Measurements from ENCODE around the gene RAB11A.

The RAB11A gene

GRCh38 chr15:65887565-65887964, 18.3 kb downstream of the RAB11A start:
- no peak for DNase-seq

GRCh38 chr15:65888981-65889380, 19.7 kb downstream of the RAB11A start:
- no peak for DNase-seq

DNA sequence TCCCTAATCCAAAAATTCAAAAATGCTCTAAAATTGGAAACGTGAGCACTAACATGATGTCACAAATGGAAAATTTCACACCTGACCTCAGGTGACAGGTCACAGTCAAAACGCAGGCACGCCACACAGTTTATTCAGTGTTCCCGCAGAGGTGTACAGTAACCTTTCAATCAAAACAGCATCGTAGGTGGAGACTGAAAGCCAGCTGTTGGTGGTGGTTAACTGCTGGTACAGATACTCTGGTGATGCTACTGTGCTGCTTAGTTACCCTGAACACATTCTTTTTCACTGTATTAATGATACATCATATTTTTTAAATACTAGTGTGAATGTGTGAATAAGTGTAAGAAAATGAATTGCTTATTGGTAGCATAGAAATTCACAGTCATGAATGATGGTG, 23.8 kb downstream of the RAB11A start:
- DNase-seq, result no peak

DNA sequence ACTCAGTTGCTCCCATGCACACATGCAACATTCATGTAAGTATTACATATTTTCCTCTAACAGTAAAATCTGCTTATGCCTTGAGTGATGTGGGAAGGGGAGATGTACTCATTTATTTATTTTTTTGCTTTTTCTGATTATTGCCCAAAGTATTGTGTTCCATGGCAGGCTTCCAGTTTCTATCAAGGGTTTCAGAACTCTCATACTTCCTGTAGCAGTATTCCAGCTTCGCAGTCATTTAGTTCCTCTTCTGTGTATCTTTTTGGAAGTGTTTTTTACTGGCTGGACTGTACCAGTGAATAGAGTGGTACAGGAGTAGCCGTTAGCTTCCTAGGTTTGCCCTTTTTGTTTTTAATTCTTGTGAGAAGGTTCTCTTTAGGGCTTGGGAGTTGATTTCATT, 26.9 kb downstream of the RAB11A start:
- no peak for DNase-seq

DNA sequence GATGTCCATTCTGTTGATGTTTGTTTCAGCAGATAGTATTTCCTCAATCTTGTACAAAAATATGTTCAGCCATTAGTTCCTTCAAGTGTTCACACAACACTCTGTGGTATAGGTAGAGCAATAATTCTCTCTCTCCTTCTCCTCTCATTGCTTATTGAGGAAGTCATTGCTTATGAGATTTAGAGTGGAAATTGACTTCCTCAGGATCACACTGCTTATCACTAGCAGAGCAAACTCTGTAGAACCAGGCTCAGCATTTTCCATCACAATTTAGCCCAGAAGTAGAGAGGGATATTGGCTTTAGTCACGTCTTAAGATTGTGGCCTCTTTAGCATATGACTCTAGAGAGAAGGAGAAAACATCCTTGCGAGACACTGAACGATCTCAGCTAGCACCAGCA, 31.2 kb downstream of the RAB11A start:
- DNase-seq, result no peak

DNA sequence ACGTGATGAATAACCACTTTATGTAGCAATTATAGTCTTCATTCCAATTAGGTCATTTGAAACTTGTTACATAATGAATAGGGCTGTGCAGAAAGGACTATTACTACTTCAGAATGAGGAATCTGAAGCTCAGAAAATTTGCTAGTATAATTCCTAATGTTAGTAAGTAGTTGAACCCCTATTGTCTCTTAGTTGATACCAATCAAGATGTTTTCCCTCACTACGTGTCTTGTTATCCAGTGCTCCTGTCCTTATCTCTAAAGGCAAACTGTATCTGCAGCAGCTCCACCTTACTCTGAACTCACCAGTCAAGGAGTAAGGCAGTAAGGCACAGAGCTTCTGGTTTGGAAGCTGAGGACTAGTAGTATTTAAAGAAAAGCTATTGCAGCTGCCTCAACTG, 32.0 kb downstream of the RAB11A start:
- DNase-seq, result peak in 1 of 3 experiments; percentile 22

DNA sequence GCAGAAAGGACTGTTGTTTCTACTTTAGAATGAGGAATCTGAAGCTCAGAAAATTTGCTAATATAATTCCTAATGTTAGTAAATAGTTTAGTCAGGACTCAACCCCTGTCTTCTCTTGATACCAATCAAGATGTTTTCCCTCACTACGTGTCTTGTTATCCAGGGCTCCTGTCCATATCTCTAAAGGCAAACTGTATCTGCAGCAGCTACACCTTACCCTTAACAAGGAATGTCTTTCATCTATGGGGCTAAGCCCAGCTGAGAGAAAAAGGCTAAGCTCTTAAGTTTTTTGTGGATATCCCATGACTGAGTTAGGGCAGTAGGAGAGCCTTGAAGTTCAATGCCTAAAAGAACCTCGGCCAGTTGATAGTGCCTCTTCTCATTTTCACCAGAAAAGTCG, 32.5 kb downstream of the RAB11A start:
- DNase-seq, result no peak

GRCh38 chr15:65902373-65902772, 33.1 kb downstream of the RAB11A start:
- peak; percentile 3 to 64 (median 42) for DNase-seq

DNA sequence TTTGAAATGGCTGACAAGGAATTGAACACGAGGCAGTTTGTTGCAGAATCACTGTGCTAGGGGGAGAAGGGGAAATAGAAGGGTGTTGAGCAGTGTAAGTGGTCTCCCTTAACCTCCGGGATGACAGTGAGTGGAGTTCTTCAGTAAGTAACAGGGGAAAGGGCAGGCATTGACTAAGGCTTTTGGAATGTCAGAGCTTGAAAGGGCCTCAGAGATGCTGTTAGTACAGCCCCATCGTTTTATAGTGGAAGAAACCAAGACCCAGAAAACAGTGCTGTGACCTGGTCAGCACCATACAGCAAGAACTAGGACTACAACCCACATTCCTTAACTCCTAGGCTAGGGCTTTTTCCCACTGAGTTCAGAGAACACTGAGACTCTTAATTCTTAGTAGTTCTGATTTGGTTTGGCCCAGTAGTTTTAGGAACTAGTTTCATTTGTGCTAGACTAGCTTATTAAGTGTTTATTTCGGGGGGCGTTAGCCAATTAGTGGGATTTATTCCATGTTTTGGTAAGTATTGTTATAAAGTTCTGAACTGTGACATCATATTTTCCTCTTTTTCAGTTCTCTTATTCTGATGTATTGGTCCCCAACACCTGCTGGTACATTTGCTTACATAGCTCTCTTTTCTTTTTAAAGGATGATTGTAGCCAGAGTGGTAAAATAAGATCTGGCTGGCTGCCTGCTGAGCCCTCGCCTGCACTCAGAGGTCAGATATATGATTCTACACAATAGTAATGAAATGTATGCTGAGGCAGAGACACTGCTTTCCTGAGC, 34.2 kb downstream of the RAB11A start:
- peak in 1 of 3 experiments; percentile 35 for DNase-seq

DNA sequence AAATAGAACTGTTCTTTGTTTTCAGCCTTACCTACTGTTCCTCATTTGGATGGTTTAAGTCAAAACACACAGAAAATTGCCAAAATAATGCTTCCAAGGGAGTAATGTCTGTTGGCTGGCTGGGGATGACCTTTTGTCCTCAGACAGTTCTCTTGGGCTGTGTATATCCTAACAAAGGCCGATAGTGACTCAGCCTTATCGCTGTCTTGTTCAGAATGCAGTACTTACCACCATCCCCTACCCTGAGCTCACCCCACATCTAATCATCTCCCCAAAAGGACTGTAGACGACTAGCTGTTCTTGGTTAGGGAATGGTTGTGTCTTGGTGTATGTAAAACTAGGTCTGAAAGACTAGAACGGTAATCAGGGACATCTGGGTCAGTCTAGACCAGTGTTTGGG, 35.0 kb downstream of the RAB11A start:
- DNase-seq, result no peak

GRCh38 chr15:65906396-65906795, 37.1 kb downstream of the RAB11A start:
- DNase-seq, result peak in 1 of 3 experiments; percentile 52

DNA sequence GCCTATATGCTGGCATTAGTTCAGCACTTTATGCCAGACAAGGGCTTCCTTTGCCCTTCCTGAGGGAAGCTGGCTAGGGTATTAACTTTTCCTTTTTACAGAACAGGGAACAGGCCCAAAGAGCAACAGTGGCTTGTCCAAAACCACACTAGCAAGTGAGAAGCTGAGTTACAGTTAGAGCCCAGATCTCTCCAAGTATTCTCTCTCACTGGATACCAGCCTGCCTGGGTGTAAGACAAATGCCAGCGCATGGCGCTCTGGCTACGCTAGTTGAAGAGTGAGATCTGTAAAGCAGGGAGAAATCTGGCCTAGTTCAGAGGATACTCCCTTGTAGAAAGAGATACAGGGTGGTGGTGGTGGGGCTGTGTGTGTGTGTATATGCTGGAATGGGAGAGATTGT, 38.4 kb downstream of the RAB11A start:
- DNase-seq, result no peak

- no peak for DNase-seq
Measured at GRCh38 chr15:65908876-65909275, 39.6 kb downstream of the RAB11A start.

GRCh38 chr15:65909831-65910230, 40.5 kb downstream of the RAB11A start:
- no peak for DNase-seq

DNA sequence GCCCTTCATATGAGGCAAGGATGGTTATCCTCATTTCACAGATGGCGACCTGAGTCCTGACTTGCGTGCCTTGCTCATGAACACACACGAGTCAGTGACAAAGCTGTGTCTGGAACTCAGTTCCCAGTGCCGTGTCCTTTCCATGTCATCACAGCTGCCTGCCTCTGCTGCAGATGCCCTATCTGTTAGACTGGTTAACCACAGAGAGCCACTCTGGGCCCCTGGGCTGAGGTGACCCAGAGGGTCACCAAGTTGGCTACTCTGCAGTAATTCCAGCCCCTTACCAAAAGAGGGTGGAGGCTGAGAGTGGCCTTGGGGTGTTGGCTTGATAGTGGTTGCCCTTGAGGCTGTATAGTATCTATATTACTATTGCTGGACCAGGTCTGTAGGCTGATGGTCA, 41.0 kb downstream of the RAB11A start:
- DNase-seq, result no peak

DNA sequence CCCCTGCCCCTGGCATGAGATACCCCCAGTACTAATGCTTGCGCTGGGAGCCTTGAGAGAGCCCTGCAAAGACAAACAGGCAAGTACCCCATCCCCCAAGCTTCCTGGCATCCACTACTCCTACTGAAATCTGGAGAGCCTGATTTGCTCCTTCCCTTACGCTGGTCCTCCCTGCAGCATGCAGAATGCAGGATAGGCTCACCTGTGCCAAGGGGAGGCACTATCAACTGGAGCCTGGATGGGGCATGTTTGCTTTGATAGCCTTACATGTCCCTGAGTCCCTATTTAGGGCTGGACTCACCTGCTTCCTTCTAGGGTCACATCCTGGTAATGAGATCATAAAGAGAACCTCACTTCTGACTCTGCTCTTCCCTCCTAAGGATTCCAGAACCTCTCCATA, 42.9 kb downstream of the RAB11A start:
- DNase-seq, result no peak

GRCh38 chr15:65913631-65914199, 44.4 kb downstream of the RAB11A start:
- no peak for DNase-seq

DNA sequence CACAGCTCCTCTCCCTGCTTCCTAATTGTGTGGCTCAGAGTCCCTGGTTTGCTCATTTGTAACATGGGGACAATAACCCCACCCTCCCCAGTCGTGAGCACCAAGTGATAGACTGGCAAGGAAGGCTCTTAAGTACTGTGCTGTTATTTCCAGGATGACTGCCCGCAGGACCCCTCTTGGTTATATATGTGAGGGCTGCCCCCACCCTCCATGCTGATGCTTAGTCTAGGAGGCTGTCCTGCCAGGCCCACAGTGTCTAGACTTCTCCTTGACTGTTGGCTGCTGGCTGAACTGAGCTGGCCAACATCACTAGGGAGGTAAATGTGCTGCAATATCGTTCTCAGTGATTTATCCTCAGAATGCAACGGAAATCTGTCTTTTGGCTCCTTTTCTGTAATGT, 45.1 kb downstream of the RAB11A start:
- DNase-seq, result no peak

DNA sequence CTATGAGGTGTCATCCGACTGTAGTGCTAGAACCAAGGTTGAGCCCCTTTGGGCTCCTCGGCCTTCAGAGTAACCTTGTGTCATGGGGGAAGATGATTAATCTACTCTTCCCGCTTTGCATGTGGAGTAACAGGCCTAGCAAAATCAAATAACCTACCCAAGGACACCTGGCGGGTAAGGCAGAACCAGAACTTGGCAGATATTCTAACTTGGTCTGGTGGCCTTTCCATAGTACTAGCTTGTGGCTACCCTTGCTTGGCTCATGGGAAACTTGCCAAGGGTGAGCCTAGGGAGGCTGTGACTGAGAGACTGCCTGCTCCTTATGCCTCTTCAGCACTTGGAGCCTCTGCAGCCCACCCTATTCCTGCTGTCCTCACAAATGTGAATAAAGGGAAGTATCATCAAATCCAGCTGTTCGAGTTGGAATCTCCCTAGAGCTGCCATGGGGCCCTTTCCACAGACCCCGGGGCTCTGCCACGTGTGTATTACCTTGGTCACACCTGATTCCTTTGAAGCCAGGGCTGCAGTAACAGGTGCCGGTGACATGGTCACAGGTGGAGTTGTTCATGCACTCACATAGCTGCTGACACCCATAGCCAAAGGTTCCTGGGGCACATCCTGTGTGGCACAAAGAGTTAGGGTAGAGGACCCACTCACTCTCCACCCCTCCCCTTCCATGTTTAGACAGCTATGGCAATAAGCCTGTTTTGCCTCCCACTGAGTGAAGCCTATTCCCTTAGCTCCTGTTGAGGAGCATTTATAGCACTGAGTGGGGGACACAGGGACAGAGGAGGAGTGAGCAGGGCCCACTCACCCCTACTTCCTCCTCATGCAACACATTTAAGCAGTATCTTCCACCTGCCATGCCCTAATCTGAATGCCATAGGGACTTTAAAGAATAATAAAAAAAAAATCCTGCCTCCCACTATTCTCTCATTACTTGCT, 46.0 kb downstream of the RAB11A start:
- DNase-seq, result peak in 1 of 3 experiments; percentile 31

GRCh38 chr15:65916041-65916663, 46.9 kb downstream of the RAB11A start:
- DNase-seq, result no peak

DNA sequence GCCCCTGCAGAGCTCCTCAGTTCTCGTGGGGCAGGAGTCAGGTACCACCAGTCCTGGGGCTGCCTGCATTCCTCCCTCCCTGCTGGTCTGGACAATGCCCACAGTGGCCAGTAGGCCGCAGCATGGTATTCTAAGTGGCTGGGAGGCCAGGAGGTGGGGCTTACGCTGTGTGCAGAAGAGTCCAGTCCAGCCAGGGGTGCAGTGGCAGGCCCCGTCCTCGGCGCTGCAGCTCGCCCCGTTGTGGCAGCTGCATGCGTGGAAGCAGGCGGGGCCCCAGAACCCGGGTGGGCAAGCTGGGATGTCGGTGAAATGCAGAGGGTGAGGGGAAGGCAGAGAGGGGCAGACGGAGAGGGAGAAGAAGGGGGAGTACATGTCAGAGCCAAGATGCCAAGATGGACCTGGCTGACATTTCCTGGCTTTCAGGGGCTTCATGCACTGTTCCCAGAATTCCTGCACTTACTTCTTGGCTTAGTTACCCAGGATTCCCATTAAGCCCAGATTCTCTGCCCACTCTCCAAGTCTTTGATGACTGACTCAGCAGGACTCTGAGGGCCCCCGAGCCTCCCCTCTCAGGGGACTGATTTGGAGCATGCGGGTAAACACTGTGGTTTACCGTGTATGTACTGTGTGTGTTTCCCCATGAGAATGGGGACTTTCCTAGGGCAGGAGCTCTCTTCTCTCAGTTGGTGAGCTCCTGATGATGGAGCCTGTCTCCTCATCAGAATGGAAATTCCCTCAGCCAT, 47.5 kb downstream of the RAB11A start:
- DNase-seq, result peak; percentile 2 to 79 (median 59)

DNA sequence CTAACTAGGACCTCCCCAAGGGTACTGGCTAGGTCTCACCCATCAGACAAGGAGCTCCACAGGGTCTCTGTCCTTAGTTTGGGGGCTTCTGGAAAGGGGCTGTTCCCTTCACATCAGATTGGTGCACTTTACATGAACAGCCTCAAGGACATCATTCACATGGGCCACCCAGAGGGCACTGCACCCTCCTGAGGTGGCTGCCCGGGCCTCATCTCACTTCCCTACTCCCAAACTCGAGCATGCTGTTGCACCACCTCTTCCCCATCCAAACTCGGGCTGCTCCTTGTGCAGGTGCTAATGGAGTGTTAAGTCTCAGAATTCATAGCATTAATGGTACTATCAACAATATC, 48.1 kb downstream of the RAB11A start:
- DNase-seq, result no peak

- no peak for DNase-seq
Measured at GRCh38 chr15:65917936-65918335, 48.6 kb downstream of the RAB11A start.
